Skin of body (tissue), 1 donor: ENCODE measurements around the gene PPM1J. TPM values are rescaled to one million over a fixed set of nuclear protein-coding genes. Genes with fewer than 3 reads are reported as not detected.

Source experiments
- total RNA-seq: library from RNA; depleted of rRNA; stranded (reverse); fragments of >200 nt; gene quantifications from one replicate; pipeline ENCODE4 v1.2.3, GENCODE V29; 2014

PPM1J gene
- total RNA-seq, 1 donor from 2014 or later, result 0.59 TPM

Other genes with a start within 250 kb of the PPM1J start
- gene WNT2B, start 206.4 kb downstream of the PPM1J start, total RNA-seq, result 4.7 TPM
- gene ST7L, start 96.2 kb downstream of the PPM1J start, total RNA-seq, result 20.9 TPM
- 147 TPM for gene CAPZA1, start 95.5 kb downstream of the PPM1J start, total RNA-seq
- 36.7 TPM for gene MOV10, start 40.7 kb downstream of the PPM1J start, total RNA-seq
- 108 TPM for gene RHOC, start 8.2 kb downstream of the PPM1J start, total RNA-seq
- gene SLC16A1, start 240.9 kb upstream of the PPM1J start, total RNA-seq, result 28.3 TPM